ENCODE data around the gene SNX27.
"Not testable (repeated sequence)": the region's sequence is repeated elsewhere in the genome, so short reads cannot be mapped to it uniquely, and the experiment has no call there.

The SNX27 gene

GRCh38 chr1:151723726-151724370, 112.0 kb downstream of the SNX27 start:
- no peak for DNase-seq

DNA sequence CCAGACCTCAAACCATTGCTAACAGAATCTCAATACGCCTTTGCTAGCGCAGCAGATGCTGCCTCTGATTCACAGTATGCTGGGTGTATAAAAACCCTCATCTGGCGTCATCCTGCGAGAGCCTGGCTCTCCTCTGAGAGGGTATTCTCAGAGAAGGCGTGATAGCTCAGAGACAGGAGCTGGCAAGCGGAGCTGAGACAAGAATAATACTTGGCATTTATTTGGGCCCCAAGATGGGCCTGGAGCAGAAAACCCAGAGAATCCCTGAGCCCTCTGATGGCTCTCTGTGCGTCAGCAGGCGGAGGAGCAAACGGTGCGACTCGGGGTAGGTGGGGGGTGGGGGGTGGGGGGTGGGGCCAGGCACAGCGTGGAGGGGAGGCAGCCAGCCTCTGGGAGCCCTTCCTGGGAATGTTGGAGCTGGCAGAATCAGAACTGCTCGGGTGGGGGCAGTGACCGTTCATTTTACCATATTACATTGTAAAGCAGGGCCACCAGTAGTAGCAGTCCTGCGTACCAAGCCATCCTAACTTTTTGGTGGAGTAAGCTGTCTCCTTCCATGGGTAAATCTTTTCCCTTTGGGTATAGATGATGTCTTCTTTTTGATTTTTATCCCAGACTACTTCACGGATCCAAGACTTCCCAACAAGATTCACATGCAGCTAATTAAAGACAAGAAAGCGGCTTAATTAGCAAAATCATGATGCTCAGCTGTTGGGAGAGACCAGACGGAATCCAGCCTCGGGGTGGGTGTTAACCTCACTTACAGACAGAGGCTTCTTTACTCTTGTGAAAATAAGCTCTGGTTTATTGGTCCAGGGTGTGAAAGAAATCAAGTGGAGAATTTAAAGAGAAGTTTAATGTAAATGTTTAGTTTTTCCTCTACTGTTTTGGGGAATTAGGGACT, 116.6 kb downstream of the SNX27 start:
- DNase-seq: no peak

DNA sequence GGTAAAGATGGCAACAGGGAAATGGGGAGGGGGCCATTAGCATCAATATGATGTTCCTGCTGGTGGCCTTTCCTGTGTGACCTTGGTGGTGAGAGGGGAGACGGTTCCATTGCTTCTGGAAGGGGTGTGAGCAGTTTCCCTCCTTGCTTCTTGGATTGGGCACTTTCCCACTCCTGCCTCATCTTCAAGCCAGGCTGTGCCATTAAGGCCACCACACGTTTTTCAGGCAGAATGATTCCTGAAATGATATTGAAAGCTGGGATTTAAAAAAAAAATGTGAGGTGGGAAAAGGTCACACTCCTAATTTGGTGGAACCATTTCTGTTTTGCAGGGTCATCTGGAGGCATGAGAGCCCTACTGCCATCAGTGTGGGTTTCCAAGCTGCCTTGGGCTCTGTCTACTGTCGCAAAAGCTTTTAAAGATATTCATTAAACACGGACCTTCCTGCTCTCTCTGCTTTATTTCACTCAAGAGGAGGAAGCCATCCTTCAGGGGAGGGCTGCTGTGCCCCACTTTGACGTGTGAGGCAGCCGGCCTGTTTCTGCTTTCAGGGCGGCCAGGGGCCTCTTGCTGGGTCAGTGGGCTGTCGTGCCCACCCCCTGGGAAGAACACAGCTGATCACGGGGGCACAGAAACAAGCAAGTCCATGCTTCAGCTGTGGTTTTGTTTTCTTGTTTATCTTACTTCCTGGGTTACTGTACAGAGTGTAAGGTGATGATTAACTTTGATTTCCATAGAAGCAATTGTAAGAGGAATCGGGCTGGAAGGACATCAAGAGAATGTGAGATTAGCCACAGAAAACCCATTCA, 117.5 kb downstream of the SNX27 start:
- DNase-seq: no peak

DNA sequence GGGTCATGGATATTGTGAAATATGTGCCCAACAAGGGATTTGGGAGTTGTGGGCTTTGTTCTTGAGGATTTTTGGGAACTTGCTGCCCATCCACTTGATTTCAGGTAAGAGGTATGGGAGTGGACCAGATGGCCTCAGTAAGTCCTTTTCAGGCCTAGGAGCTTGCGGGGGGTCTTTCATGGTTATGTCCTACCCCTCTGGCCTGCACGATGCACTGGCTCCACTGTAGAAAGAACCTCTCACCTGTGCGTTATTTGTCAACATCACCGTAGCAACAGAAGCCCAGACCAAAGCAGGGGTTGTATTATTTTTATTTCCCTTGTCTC, 118.1 kb downstream of the SNX27 start:
- DNase-seq: no peak

DNA sequence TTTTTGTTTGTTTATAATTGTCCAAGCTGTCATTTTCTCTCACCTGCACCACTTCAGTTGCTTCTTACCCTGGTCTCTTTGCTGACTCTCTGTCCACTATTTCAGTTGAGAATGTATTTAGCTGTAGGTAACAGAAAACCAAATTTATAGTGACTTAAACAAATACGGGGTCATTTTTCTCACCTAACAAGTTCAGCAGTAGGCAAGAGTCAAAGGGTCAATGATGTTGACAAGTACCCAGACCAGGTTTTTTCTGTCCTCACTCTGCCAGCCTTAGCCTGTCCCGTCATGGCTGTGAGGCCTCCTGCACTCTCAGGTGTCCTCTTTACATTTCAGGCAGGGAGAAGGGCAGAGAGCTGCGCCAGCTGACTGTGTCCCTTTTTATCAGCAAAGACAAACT, 121.3 kb downstream of the SNX27 start:
- no peak for DNase-seq

- not testable (repeated sequence) for DNase-seq
Measured at GRCh38 chr1:151733995-151734394, 122.1 kb downstream of the SNX27 start.

- DNase-seq: no peak
Measured at GRCh38 chr1:151737026-151737425, 125.2 kb downstream of the SNX27 start.

GRCh38 chr1:151737479-151737878, 125.6 kb downstream of the SNX27 start:
- DNase-seq: no peak

DNA sequence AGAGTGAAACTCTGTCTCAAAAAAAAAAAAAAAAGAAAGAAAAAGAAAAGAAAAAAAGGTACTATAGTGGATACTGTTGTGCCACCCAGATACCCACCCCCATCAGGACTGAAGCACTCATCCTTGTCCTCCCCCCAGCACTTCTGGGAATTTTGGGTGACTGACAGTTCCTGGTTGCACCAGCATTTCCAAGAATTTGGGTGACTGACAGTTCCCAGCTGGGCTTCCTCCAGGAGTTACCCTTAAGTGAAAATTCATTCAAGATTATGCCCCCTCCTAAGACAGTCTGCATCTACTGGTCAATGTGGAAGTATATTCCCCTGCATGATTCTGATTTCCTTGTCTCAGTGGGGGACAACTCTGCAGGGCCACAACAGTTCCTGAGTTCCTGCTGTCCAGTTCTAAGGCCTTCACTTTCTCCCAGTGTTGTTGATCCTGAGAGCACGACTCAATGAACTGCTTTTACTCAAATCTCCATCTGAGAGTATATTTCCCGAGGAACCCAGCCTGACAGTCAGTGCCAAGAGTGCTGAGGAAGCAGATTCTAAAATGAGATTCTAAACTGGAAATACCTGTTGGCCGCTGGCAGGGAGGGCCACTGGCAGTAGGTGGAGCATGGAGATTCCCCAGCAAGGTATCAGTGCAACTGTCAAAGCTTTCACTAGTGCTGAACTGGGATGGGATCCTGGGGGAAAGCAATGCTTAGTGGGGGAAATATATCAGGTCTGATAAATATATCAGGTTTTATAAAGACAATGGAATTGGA, 127.9 kb downstream of the SNX27 start:
- no peak for DNase-seq

- no peak for DNase-seq
Measured at GRCh38 chr1:151741516-151741915, 129.7 kb downstream of the SNX27 start.

Measured in CD4-positive, alpha-beta T cell treated with Interleukin-12 subunit alpha and Interleukin-12 subunit beta, for 1 hour (primary cell).